T-helper 17 cell (primary cell): ENCODE data around the gene FOXF1. TPM values are rescaled to one million over a fixed set of nuclear protein-coding genes. Genes with fewer than 3 reads are reported as not detected.
A peak's percentile ranks its signal among the peaks of the same experiment; 100 is the strongest.

Experiments used
- ATAC-seq: fragments of 150-1000 bp; cut with Tn5 transposase; 2 replicates; pipeline ENCODE4 v1.10.0; 2021; ENCODE audit warnings: mild to moderate bottlenecking, moderate library complexity
- DNase-seq, 3 donors: peaks; one replicate each; pipeline versions ENCODE4 v3.0.0 to v3.0.0-alpha.2; 2020 to 2021
- H3K9me3 ChIP-seq: one replicate; pipeline ENCODE4 v1.7.0; 2013; ENCODE audit warnings: low read length, mild to moderate bottlenecking; ENCODE audit not compliant: control insufficient read depth, poor library complexity, severe bottlenecking
- H3K27ac Mint-ChIP-seq: one replicate; pipeline ENCODE4 v1.8.0; 2022; ENCODE audit warnings: mild to moderate bottlenecking, moderate library complexity, mixed read lengths
- H3K27me3 Mint-ChIP-seq: one replicate; pipeline ENCODE4 v1.8.0; 2022; ENCODE audit warnings: mixed read lengths
- H3K36me3 Mint-ChIP-seq: one replicate; pipeline ENCODE4 v1.8.0; 2022; ENCODE audit warnings: low read depth, mixed read lengths
- H3K4me1 Mint-ChIP-seq: one replicate; pipeline ENCODE4 v1.8.0; 2022; ENCODE audit warnings: mild to moderate bottlenecking, mixed read lengths
- H3K4me3 Mint-ChIP-seq: one replicate; pipeline ENCODE4 v1.8.0; 2022; ENCODE audit warnings: mild to moderate bottlenecking, moderate library complexity, mixed read lengths
- total RNA-seq, 4 donors: library from RNA in 2 of 4; stranded (reverse) in 2 of 4; gene quantifications; one replicate each; pipeline ENCODE4 v1.2.3 and lab custom pipeline; 2022 to 2026

The FOXF1 gene
- total RNA-seq (not detected), total RNA-seq (lab: John Stamatoyannopoulos, UW) (0 reads per million in 2 donors)

DNA sequence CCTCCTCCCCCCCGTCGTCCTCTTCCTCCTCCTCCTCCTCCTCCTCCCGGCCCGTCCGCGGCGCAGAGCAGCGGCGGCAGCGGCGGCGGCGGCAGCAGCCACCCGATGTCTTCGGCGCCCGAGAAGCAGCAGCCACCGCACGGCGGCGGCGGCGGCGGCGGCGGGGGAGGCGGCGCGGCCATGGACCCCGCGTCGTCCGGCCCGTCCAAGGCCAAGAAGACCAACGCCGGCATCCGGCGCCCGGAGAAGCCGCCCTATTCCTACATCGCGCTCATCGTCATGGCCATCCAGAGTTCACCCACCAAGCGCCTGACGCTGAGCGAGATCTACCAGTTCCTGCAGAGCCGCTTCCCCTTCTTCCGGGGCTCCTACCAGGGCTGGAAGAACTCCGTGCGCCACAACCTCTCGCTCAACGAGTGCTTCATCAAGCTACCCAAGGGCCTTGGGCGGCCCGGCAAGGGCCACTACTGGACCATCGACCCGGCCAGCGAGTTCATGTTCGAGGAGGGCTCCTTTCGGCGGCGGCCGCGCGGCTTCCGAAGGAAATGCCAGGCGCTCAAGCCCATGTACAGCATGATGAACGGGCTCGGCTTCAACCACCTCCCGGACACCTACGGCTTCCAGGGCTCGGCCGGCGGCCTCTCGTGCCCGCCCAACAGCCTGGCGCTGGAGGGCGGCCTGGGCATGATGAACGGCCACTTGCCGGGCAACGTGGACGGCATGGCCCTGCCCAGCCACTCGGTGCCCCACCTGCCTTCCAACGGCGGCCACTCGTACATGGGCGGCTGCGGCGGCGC, at the start of gene FOXF1:
TSS of gene FOXF1 (plus strand) at position 63 of the 797 bp plus-strand sequence. CDS start at position 106, 43 bp downstream.
- Mint-ChIP-seq H3K4me1 (peaks cover 23% of the 10 kb centered on the region), H3K4me3 (peak within 1 kb of the TSS; percentile 87), H3K36me3 (no peaks in the 10 kb centered on the region), H3K27ac (no peak within 1 kb of the TSS), H3K27me3 (peaks cover 68% of the 10 kb centered on the region)
- ATAC-seq (no peak), DNase-seq (no peak)
- H3K9me3 ChIP-seq: no peaks in the 10 kb centered on the region

DNA sequence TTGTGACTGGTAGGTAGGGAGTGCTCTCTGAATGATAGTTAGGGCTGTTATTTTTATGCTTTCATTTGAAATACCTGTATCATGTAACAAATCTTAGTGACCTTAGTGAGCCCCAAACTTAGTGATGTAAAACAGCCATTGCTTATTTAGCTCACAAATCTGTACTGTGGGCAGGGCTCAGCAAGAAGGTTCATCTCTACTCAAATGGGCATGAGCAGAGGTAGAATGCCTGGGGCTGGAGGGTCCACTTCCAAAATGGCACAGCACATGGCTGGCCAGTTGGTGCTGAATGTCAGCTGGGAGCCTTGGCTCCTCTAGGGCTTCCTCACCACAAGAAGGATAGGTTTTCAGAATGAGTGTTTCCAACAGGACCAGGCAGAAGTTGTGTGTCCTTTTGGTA, 49.3 kb upstream of the FOXF1 start:
- Mint-ChIP-seq H3K36me3 (no peaks in the 10 kb centered on the region), H3K4me3 (no peak overlapping the region), H3K27ac (no peak overlapping the region), H3K27me3 (peaks cover 22% of the 10 kb centered on the region), H3K4me1 (no peaks in the 10 kb centered on the region)
- ATAC-seq (no peak), DNase-seq (no peak)
- H3K9me3 ChIP-seq: no peaks in the 10 kb centered on the region

- H3K4me1 Mint-ChIP-seq: no peaks in the 10 kb centered on the region
- H3K36me3 Mint-ChIP-seq: no peaks in the 10 kb centered on the region
- H3K27ac Mint-ChIP-seq: no peak overlapping the region
- peaks cover 20% of the 10 kb centered on the region for H3K27me3 Mint-ChIP-seq
- H3K4me3 Mint-ChIP-seq: no peak overlapping the region
- no peak for DNase-seq
- no peak for ATAC-seq
- no peaks in the 10 kb centered on the region for H3K9me3 ChIP-seq
Measured at GRCh38 chr16:86462334-86463084, 47.8 kb upstream of the FOXF1 start.

DNA sequence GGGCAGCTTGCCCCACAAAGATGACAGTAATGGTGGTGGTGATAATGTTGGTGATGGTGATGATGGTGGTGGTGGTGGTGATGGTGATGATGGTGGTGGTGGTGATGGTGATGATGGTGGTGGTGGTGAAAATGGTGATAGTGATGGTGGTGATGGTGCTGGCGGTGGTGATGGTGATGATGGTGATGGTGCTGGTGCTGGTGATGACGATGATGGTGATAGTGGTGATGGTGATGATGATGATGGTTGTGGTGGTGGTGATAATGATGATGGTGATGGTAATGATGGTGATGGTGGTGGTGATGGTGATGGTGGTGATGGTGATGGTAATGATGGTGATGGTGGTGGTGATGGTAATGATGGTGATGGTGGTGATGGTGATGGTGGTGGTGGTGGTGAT, 46.3 kb upstream of the FOXF1 start:
- H3K27me3 Mint-ChIP-seq: peaks cover 5% of the 10 kb centered on the region
- H3K4me1 Mint-ChIP-seq: no peaks in the 10 kb centered on the region
- DNase-seq: no peak
- H3K9me3 ChIP-seq: no peaks in the 10 kb centered on the region
- ATAC-seq: no peak
- no peak overlapping the region for H3K27ac Mint-ChIP-seq
- no peaks in the 10 kb centered on the region for H3K36me3 Mint-ChIP-seq
- no peak overlapping the region for H3K4me3 Mint-ChIP-seq

GRCh38 chr16:86465434-86465833, 44.9 kb upstream of the FOXF1 start:
- DNase-seq (no peak), ATAC-seq (no peak)
- Mint-ChIP-seq H3K4me1 (no peaks in the 10 kb centered on the region), H3K27me3 (peaks cover 7% of the 10 kb centered on the region), H3K4me3 (no peak overlapping the region), H3K27ac (no peak overlapping the region), H3K36me3 (no peaks in the 10 kb centered on the region)
- no peaks in the 10 kb centered on the region for H3K9me3 ChIP-seq

GRCh38 chr16:86466696-86467406, 43.5 kb upstream of the FOXF1 start:
- peaks cover 7% of the 10 kb centered on the region for H3K27me3 Mint-ChIP-seq
- no peak overlapping the region for H3K27ac Mint-ChIP-seq
- H3K4me3 Mint-ChIP-seq: no peak overlapping the region
- H3K4me1 Mint-ChIP-seq: no peaks in the 10 kb centered on the region
- no peaks in the 10 kb centered on the region for H3K36me3 Mint-ChIP-seq
- no peaks in the 10 kb centered on the region for H3K9me3 ChIP-seq
- ATAC-seq (no peak), DNase-seq (no peak)

DNA sequence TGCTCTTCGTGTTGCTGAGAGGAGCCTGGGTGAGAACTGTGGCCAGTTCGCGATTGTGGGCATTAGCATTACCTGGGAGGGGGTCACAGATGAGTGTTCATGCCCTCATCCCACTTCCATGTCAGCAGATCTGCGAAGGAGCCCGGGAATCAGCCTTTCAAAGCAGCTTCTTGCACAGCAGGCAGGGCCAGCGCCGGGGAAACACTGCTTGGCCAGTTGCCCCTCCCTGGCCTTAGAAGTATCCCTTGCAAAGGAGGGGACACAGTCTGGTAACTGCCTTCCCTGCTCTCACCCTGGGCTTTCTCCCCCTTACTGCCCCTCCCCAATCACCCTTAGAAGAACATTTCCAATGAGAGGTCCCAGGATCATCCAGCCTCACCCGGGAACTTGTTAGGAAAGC, 42.8 kb upstream of the FOXF1 start:
- Mint-ChIP-seq H3K36me3 (no peaks in the 10 kb centered on the region), H3K4me1 (no peaks in the 10 kb centered on the region), H3K27me3 (peaks cover 7% of the 10 kb centered on the region), H3K27ac (no peak overlapping the region), H3K4me3 (no peak overlapping the region)
- ATAC-seq (no peak), DNase-seq (no peak)
- no peaks in the 10 kb centered on the region for H3K9me3 ChIP-seq

- H3K4me1 Mint-ChIP-seq: no peaks in the 10 kb centered on the region
- ATAC-seq (no peak), DNase-seq (no peak)
- no peaks in the 10 kb centered on the region for H3K9me3 ChIP-seq
- H3K4me3 Mint-ChIP-seq: no peak overlapping the region
- no peak overlapping the region for H3K27ac Mint-ChIP-seq
- H3K36me3 Mint-ChIP-seq: no peaks in the 10 kb centered on the region
- H3K27me3 Mint-ChIP-seq: peaks cover 21% of the 10 kb centered on the region
Measured at GRCh38 chr16:86470964-86471363, 39.4 kb upstream of the FOXF1 start.

DNA sequence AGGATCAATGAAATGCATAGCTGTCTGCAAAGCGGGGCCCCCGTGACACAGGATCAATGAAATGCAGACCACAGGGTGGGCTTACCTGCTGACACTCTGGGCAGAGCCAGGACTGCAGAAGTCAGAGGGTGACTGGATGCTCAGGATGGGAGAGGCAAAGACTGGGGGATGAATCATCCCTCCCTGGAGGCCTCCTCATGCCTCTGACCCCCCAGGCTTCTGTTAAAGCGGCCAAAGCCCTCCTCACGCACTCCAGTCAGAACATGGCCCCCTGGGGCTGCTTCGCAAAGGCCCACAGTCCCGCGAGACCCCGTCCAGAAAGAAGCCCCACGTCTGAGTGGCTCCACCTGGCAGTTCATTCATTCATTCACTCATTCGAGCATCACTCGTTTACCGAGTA, 38.4 kb upstream of the FOXF1 start:
- DNase-seq: no peak
- no peaks in the 10 kb centered on the region for H3K4me1 Mint-ChIP-seq
- H3K4me3 Mint-ChIP-seq: no peak overlapping the region
- H3K27ac Mint-ChIP-seq: no peak overlapping the region
- H3K36me3 Mint-ChIP-seq: no peaks in the 10 kb centered on the region
- no peak for ATAC-seq
- peaks cover 26% of the 10 kb centered on the region for H3K27me3 Mint-ChIP-seq
- no peaks in the 10 kb centered on the region for H3K9me3 ChIP-seq

- H3K4me3 Mint-ChIP-seq: no peak overlapping the region
- DNase-seq (no peak), ATAC-seq (no peak)
- no peak overlapping the region for H3K27ac Mint-ChIP-seq
- no peaks in the 10 kb centered on the region for H3K36me3 Mint-ChIP-seq
- H3K27me3 Mint-ChIP-seq: peaks cover 31% of the 10 kb centered on the region
- no peaks in the 10 kb centered on the region for H3K4me1 Mint-ChIP-seq
- no peaks in the 10 kb centered on the region for H3K9me3 ChIP-seq
Measured at GRCh38 chr16:86472366-86472765, 38.0 kb upstream of the FOXF1 start.

GRCh38 chr16:86476956-86477534, 33.3 kb upstream of the FOXF1 start:
- no peak overlapping the region for H3K4me3 Mint-ChIP-seq
- ATAC-seq: no peak

GRCh38 chr16:86477642-86478041, 32.7 kb upstream of the FOXF1 start:
- Mint-ChIP-seq H3K36me3 (peaks cover 2% of the 10 kb centered on the region), H3K4me3 (no peak overlapping the region), H3K4me1 (no peaks in the 10 kb centered on the region), H3K27me3 (peaks cover 47% of the 10 kb centered on the region), H3K27ac (no peak overlapping the region)
- DNase-seq: no peak
- ATAC-seq: no peak
- H3K9me3 ChIP-seq: no peaks in the 10 kb centered on the region

More at GRCh38 chr16:86476956-86477534, 33.3 kb upstream of the FOXF1 start:
- DNase-seq: no peak
- peaks cover 47% of the 10 kb centered on the region for H3K27me3 Mint-ChIP-seq
- H3K36me3 Mint-ChIP-seq: peaks cover 2% of the 10 kb centered on the region
- H3K27ac Mint-ChIP-seq: no peak overlapping the region
- no peaks in the 10 kb centered on the region for H3K9me3 ChIP-seq
- no peaks in the 10 kb centered on the region for H3K4me1 Mint-ChIP-seq

GRCh38 chr16:86478779-86479178, 31.5 kb upstream of the FOXF1 start:
- Mint-ChIP-seq H3K4me3 (no peak overlapping the region), H3K4me1 (no peaks in the 10 kb centered on the region), H3K36me3 (peaks cover 2% of the 10 kb centered on the region), H3K27ac (no peak overlapping the region), H3K27me3 (peaks cover 42% of the 10 kb centered on the region)
- DNase-seq: no peak
- no peaks in the 10 kb centered on the region for H3K9me3 ChIP-seq
- no peak for ATAC-seq
